ENCODE results near the gene THSD7B. TPM values are rescaled to one million over a fixed set of nuclear protein-coding genes. Genes with fewer than 3 reads are reported as not detected.

THSD7B gene
- polyA plus RNA-seq, 1 donor from 2014 or later = 0.46 TPM

DNA sequence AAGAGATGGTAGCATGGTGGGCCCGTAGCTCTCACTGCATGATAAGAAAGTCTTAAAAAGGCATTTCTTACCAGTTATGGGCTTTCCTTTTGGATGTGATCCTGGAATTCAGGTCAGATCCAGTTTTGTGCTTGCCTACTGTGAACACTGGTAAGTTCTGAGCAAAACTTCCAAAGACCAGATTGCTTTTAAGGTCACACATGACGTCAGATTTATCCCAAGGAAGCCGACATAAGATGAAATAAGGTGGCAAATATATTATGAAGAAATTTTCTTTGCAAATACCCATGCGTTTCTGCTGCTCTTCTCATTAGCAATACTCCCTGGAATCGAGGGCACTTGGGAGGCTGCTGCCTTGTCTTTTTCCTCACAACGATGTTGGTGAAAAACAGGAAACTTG lies 782.5 kb downstream of the THSD7B start:
- TF ChIP-seq CTCF (IDR thresholded peaks at IDR 0.05; ENCODE audit: poor library complexity, severe bottlenecking) (no peak), REST (IDR thresholded peaks at IDR 0.05; ENCODE audit: borderline replicate concordance) (no peak), RAD21 (conservative IDR thresholded peaks at IDR 0.05) (no peak), EZH2 (IDR thresholded peaks at IDR 0.05; ENCODE audit: borderline replicate concordance, insufficient read depth, low read length, poor library complexity, severe bottlenecking) (no peak), TAF1 (IDR thresholded peaks at IDR 0.05; ENCODE audit: low read depth) (no peak), POLR2AphosphoS5 (IDR thresholded peaks at IDR 0.05) (no peak), MXI1 (conservative IDR thresholded peaks at IDR 0.05; ENCODE audit: poor library complexity, severe bottlenecking) (no peak), SMC3 (conservative IDR thresholded peaks at IDR 0.05; ENCODE audit: poor library complexity) (no peak), EP300 (conservative IDR thresholded peaks at IDR 0.05; ENCODE audit: poor library complexity, severe bottlenecking) (no peak)
- H3K79me2 ChIP-seq (replicated peaks; ENCODE audit: insufficient read depth, low read length) = no peaks in the 10 kb centered on the region
- H3K27me3 ChIP-seq (ENCODE audit: insufficient read depth, low read depth, low read length) = no peaks in the 10 kb centered on the region
- H3K4me2 ChIP-seq (ENCODE audit: low read length) = no peak overlapping the region
- no peaks in the 10 kb centered on the region for H4K20me1 ChIP-seq (ENCODE audit: insufficient read depth)
- H2AFZ ChIP-seq (ENCODE audit: low read depth, low read length) = no peak overlapping the region
- no peaks in the 10 kb centered on the region for H3K9me2 ChIP-seq (ENCODE audit: insufficient read depth, low read length)
- no peak overlapping the region for H3K27ac ChIP-seq (ENCODE audit: low read length)
- H3K9ac ChIP-seq (ENCODE audit: low read length) = no peak overlapping the region
- no peaks in the 10 kb centered on the region for H3K9me3 ChIP-seq (ENCODE audit: low read length)
- no peak overlapping the region for H3K4me3 ChIP-seq (ENCODE audit: low read length)
- H3K36me3 ChIP-seq (ENCODE audit: insufficient read depth, low read length) = no peaks in the 10 kb centered on the region
- H3F3A ChIP-seq (ENCODE audit: insufficient read depth, low read length, poor library complexity, severe bottlenecking) = no peaks in the 10 kb centered on the region

DNA sequence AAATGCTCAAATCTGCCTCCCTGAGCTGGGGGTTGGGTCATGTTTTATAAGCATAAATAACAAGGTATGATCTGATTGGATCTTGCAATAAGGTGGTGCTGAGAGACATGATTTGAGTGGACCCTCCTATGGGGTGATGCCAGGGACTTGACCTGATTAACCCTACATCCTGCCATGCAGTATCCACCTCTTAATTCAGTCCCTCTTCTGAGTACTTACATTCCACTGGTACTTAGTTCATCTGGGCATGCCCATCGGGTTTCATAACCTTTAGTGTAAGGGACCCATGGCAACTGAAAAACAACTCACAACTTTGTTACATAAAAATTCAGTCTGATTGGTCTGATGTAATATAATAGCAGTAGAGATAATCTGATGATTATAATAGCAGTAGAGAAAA lies 801.0 kb downstream of the THSD7B start:
- no peaks in the 10 kb centered on the region for H3K36me3 ChIP-seq (ENCODE audit: insufficient read depth, low read length)

More for the DNA sequence above, 801.0 kb downstream of the THSD7B start:
- H2AFZ ChIP-seq (ENCODE audit: low read depth, low read length) = no peak overlapping the region
- no peaks in the 10 kb centered on the region for H3F3A ChIP-seq (ENCODE audit: insufficient read depth, low read length, poor library complexity, severe bottlenecking)
- H3K4me3 ChIP-seq (ENCODE audit: low read length) = no peak overlapping the region
- H3K9me3 ChIP-seq (ENCODE audit: low read length) = no peaks in the 10 kb centered on the region
- TF ChIP-seq EZH2 (IDR thresholded peaks at IDR 0.05; ENCODE audit: borderline replicate concordance, insufficient read depth, low read length, poor library complexity, severe bottlenecking) (no peak), SMC3 (conservative IDR thresholded peaks at IDR 0.05; ENCODE audit: poor library complexity) (no peak), POLR2AphosphoS5 (IDR thresholded peaks at IDR 0.05) (no peak), RAD21 (conservative IDR thresholded peaks at IDR 0.05) (no peak), EP300 (conservative IDR thresholded peaks at IDR 0.05; ENCODE audit: poor library complexity, severe bottlenecking) (no peak), REST (IDR thresholded peaks at IDR 0.05; ENCODE audit: borderline replicate concordance) (no peak), TAF1 (IDR thresholded peaks at IDR 0.05; ENCODE audit: low read depth) (no peak), MXI1 (conservative IDR thresholded peaks at IDR 0.05; ENCODE audit: poor library complexity, severe bottlenecking) (no peak), CTCF (IDR thresholded peaks at IDR 0.05; ENCODE audit: poor library complexity, severe bottlenecking) (no peak)
- H3K27me3 ChIP-seq (ENCODE audit: insufficient read depth, low read depth, low read length) = no peaks in the 10 kb centered on the region
- no peaks in the 10 kb centered on the region for H3K79me2 ChIP-seq (replicated peaks; ENCODE audit: insufficient read depth, low read length)
- H3K9ac ChIP-seq (ENCODE audit: low read length) = no peak overlapping the region
- no peak overlapping the region for H3K4me2 ChIP-seq (ENCODE audit: low read length)
- no peaks in the 10 kb centered on the region for H3K9me2 ChIP-seq (ENCODE audit: insufficient read depth, low read length)
- H4K20me1 ChIP-seq (ENCODE audit: insufficient read depth) = no peaks in the 10 kb centered on the region
- H3K27ac ChIP-seq (ENCODE audit: low read length) = no peak overlapping the region
